ENCODE data around the gene GFI1. TPM values are rescaled to one million over a fixed set of nuclear protein-coding genes. Genes with fewer than 3 reads are reported as not detected.
A peak's percentile ranks its signal among the peaks of the same experiment; 100 is the strongest.
"Not testable (repeated sequence)": the region's sequence is repeated elsewhere in the genome, so short reads cannot be mapped to it uniquely, and the experiment has no call there.

The GFI1 gene
- total RNA-seq (10 to 100 TPM; 70.9 to 74.6 TPM), polyA plus RNA-seq (26.0 TPM)

- H3K4me3 ChIP-seq (ENCODE audit: low read length): peak within 1 kb of the TSS; percentile 94
- ChIA-PET CTCF (interaction anchor here (0.9 to 7.1 kb wide), 27 partner anchors 9 to 489 kb away, joined by 3 to 63 read pairs (median 5); no protein-coding TSS in a partner anchor), POLR2A (interaction anchor here (0.7 to 3.8 kb wide), 11 partner anchors 10 to 184 kb away, joined by 3 to 51 read pairs (median 7); no protein-coding TSS in a partner anchor)
- no peaks in the 10 kb centered on the region for H3K36me3 ChIP-seq (ENCODE audit: insufficient read depth, low read length)
- H3K4me1 ChIP-seq (ENCODE audit: insufficient read depth, low read length): peaks cover 25% of the 10 kb centered on the region
- H3K27me3 Mint-ChIP-seq: peaks cover 0 to 1% of the 10 kb centered on the region in 2 donors
- no peaks in the 10 kb centered on the region for H3K27me3 ChIP-seq (ENCODE audit: insufficient read depth, low read length, poor library complexity, severe bottlenecking)
- peak within 1 kb of the TSS; percentile 78 for H3K27ac ChIP-seq (ENCODE audit: low read depth, low read length)
- DNase-seq: peak; percentile 44 to 79 (median 50)
- H3K9me3 Mint-ChIP-seq: no peaks in the 10 kb centered on the region
- peaks cover 0 to 39% (median 0%) of the 10 kb centered on the region in 3 donors for H3K36me3 Mint-ChIP-seq
- peak within 1 kb of the TSS; percentile 88 to 98 (median 92) for H3K27ac Mint-ChIP-seq
- peak within 1 kb of the TSS; percentile 90 to 100 (median 93) for H3K4me3 Mint-ChIP-seq
- no peaks in the 10 kb centered on the region for H3K9me3 ChIP-seq (ENCODE audit: low read length)
- peaks cover 38 to 47% (median 47%) of the 10 kb centered on the region in 3 donors for H3K4me1 Mint-ChIP-seq
Measured at GRCh38 chr1:92486251-92487077, at the start of gene GFI1. TSS of gene GFI1 (minus strand) at chr1:92486925. CDS start at chr1:92483487, 3,438 bp downstream.

- DNase-seq; H3K27me3 Mint-ChIP-seq; POLR2A ChIA-PET; H3K9me3 Mint-ChIP-seq; H3K27me3 ChIP-seq (ENCODE audit: insufficient read depth, low read length, poor library complexity, severe bottlenecking); H3K4me3 ChIP-seq (ENCODE audit: low read length); H3K36me3 Mint-ChIP-seq; H3K9me3 ChIP-seq (ENCODE audit: low read length); H3K27ac ChIP-seq (ENCODE audit: low read depth, low read length); H3K36me3 ChIP-seq (ENCODE audit: insufficient read depth, low read length): not testable (repeated sequence)
- peak overlapping the region; percentile 2 to 84 (median 76) for H3K27ac Mint-ChIP-seq
- H3K4me3 Mint-ChIP-seq: peak overlapping the region in 5 of 7 donors; percentile 11 to 63 (median 39)
- CTCF ChIA-PET: interaction anchor here (1.6 kb wide), 1 partner anchor 47 kb away, joined by 4 read pairs; no protein-coding TSS in a partner anchor
- peaks cover 18% of the 10 kb centered on the region for H3K4me1 ChIP-seq (ENCODE audit: insufficient read depth, low read length)
- peaks cover 46 to 61% (median 57%) of the 10 kb centered on the region in 3 donors for H3K4me1 Mint-ChIP-seq
Measured at GRCh38 chr1:92532371-92532770, 45.6 kb upstream of the GFI1 start.

- peaks cover 43 to 58% (median 52%) of the 10 kb centered on the region in 3 donors for H3K4me1 Mint-ChIP-seq
- H3K9me3 ChIP-seq (ENCODE audit: low read length); H3K27me3 Mint-ChIP-seq; POLR2A ChIA-PET; H3K9me3 Mint-ChIP-seq; H3K27ac ChIP-seq (ENCODE audit: low read depth, low read length); H3K36me3 ChIP-seq (ENCODE audit: insufficient read depth, low read length); H3K36me3 Mint-ChIP-seq; DNase-seq; H3K27me3 ChIP-seq (ENCODE audit: insufficient read depth, low read length, poor library complexity, severe bottlenecking); H3K4me3 ChIP-seq (ENCODE audit: low read length): not testable (repeated sequence)
- CTCF ChIA-PET: interaction anchor here (1.6 kb wide), 1 partner anchor 47 kb away, joined by 4 read pairs; no protein-coding TSS in a partner anchor
- H3K4me1 ChIP-seq (ENCODE audit: insufficient read depth, low read length): peaks cover 13% of the 10 kb centered on the region
- H3K4me3 Mint-ChIP-seq: peak overlapping the region in 4 of 7 donors; percentile 19 to 63 (median 30)
- H3K27ac Mint-ChIP-seq: peak overlapping the region in 6 of 8 donors; percentile 2 to 84 (median 76)
Measured at GRCh38 chr1:92531939-92532338, 45.2 kb upstream of the GFI1 start.

DNA sequence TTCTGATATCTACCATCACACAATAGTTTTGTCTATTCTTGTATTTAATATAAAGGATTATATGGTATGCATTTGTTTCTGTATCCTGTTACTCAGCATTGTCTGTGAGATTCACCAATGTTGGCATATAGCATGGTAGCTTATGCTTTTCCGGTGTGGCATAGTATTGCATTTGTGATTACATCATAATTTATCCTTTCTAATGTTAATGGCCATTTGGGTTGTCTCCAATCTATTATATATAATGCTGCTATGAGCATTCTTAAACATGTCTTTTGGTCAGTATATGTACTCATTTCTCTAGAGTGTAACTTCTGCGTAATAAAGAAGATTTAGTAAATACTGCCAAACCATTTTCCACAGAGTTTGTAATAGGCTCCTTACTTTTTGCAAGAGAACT lies 40.9 kb upstream of the GFI1 start:
- Histone ChIP-seq H3K9me3 (ENCODE audit: low read length) (no peaks in the 10 kb centered on the region), H3K4me1 (ENCODE audit: insufficient read depth, low read length) (no peaks in the 10 kb centered on the region), H3K27ac (ENCODE audit: low read depth, low read length) (no peak overlapping the region), H3K4me3 (ENCODE audit: low read length) (no peak overlapping the region), H3K36me3 (ENCODE audit: insufficient read depth, low read length) (no peaks in the 10 kb centered on the region), H3K27me3 (ENCODE audit: insufficient read depth, low read length, poor library complexity, severe bottlenecking) (no peaks in the 10 kb centered on the region)
- Mint-ChIP-seq H3K9me3 (no peaks in the 10 kb centered on the region), H3K4me3 (no peak overlapping the region), H3K4me1 (peaks cover 19 to 23% (median 22%) of the 10 kb centered on the region in 3 donors), H3K27me3 (no peaks in the 10 kb centered on the region), H3K36me3 (peaks cover 0 to 5% (median 0%) of the 10 kb centered on the region in 3 donors), H3K27ac (no peak overlapping the region)
- DNase-seq: no peak
- ChIA-PET CTCF (no interaction called here), POLR2A (no interaction called here)

DNA sequence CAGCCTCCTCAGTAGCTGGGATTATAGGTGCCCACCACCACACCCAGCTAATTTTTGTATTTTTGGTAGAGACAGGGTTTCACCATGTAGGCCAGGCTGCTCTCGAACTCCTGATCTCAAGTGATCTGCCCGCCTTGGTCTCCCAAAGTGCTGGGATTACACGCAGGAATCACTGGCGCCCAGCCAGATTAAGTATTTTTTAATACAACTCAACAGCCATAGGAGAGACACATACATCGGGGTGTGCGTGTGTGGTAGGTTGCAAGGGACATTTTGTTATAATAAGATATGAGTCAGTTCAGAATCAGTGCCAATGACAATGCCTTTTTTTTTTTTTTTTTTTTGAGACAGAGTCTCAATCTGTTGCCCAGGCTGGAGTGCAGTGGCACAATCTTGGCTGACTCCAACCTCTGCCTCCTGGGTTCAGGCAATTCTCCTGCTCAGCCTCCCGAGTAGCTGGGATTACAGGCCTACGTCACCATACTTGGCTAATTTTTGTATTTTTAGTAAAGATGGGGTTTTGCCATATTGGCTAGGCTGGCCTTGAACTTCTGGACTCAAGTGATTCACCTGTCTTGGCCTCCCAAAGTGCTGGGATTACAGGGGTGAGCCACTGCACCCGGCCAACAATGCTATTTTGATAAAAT lies 38.3 kb upstream of the GFI1 start:
- H3K27me3 ChIP-seq (ENCODE audit: insufficient read depth, low read length, poor library complexity, severe bottlenecking); H3K27me3 Mint-ChIP-seq; H3K36me3 ChIP-seq (ENCODE audit: insufficient read depth, low read length); H3K27ac ChIP-seq (ENCODE audit: low read depth, low read length); H3K36me3 Mint-ChIP-seq; H3K4me3 Mint-ChIP-seq; DNase-seq; H3K4me3 ChIP-seq (ENCODE audit: low read length); POLR2A ChIA-PET; CTCF ChIA-PET; H3K4me1 Mint-ChIP-seq; H3K9me3 ChIP-seq (ENCODE audit: low read length); H3K4me1 ChIP-seq (ENCODE audit: insufficient read depth, low read length); H3K9me3 Mint-ChIP-seq: not testable (repeated sequence)
- H3K27ac Mint-ChIP-seq: peak overlapping the region in 1 of 8 donors; percentile 14

GRCh38 chr1:92519043-92519442 lies 32.3 kb upstream of the GFI1 start:
- CTCF ChIA-PET: no interaction called here
- Histone ChIP-seq H3K4me1 (ENCODE audit: insufficient read depth, low read length) (no peaks in the 10 kb centered on the region), H3K9me3 (ENCODE audit: low read length) (no peaks in the 10 kb centered on the region), H3K4me3 (ENCODE audit: low read length) (no peak overlapping the region), H3K36me3 (ENCODE audit: insufficient read depth, low read length) (no peaks in the 10 kb centered on the region), H3K27ac (ENCODE audit: low read depth, low read length) (no peak overlapping the region), H3K27me3 (ENCODE audit: insufficient read depth, low read length, poor library complexity, severe bottlenecking) (no peaks in the 10 kb centered on the region)
- Mint-ChIP-seq H3K36me3 (no peaks in the 10 kb centered on the region), H3K4me3 (no peak overlapping the region), H3K9me3 (no peaks in the 10 kb centered on the region), H3K4me1 (no peaks in the 10 kb centered on the region), H3K27me3 (peaks cover 0 to 1% of the 10 kb centered on the region in 2 donors), H3K27ac (peak overlapping the region in 1 of 8 donors; percentile 1)
- POLR2A ChIA-PET: no interaction called here
- no peak for DNase-seq

DNA sequence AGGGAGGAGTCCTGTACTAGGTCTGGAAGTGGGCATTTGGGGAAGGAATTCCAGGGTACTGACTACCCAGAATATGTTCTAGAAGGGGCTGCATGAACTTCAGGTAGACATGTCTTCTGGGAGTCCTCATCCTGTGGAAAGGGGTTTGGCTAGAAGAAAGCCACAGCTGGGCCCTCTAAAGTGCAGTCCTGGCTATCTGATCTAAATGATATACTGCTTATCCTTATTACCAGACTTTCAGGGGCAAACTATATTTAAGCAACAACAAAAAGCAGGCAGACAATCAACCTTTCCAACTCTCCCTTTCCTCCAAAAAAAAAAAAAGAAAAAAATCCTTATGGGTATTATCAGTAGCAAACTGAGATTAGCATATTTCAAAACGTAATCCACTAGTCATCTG lies 29.8 kb upstream of the GFI1 start:
- no peak for DNase-seq
- Mint-ChIP-seq H3K36me3 (peaks cover 0 to 3% (median 0%) of the 10 kb centered on the region in 3 donors), H3K27me3 (peaks cover 1 to 4% of the 10 kb centered on the region in 2 donors), H3K4me1 (no peaks in the 10 kb centered on the region), H3K4me3 (no peak overlapping the region), H3K9me3 (no peaks in the 10 kb centered on the region), H3K27ac (no peak overlapping the region)
- Histone ChIP-seq H3K4me3 (ENCODE audit: low read length) (no peak overlapping the region), H3K9me3 (ENCODE audit: low read length) (no peaks in the 10 kb centered on the region), H3K36me3 (ENCODE audit: insufficient read depth, low read length) (no peaks in the 10 kb centered on the region), H3K27ac (ENCODE audit: low read depth, low read length) (no peak overlapping the region), H3K4me1 (ENCODE audit: insufficient read depth, low read length) (no peaks in the 10 kb centered on the region), H3K27me3 (ENCODE audit: insufficient read depth, low read length, poor library complexity, severe bottlenecking) (no peaks in the 10 kb centered on the region)
- ChIA-PET POLR2A (no interaction called here), CTCF (no interaction called here)

- H3K27ac Mint-ChIP-seq: no peak overlapping the region
- H3K4me1 ChIP-seq (ENCODE audit: insufficient read depth, low read length): no peaks in the 10 kb centered on the region
- no peak overlapping the region for H3K4me3 ChIP-seq (ENCODE audit: low read length)
- no peak for DNase-seq
- no peak overlapping the region for H3K4me3 Mint-ChIP-seq
- H3K9me3 Mint-ChIP-seq: no peaks in the 10 kb centered on the region
- no peak overlapping the region for H3K27ac ChIP-seq (ENCODE audit: low read depth, low read length)
- no peaks in the 10 kb centered on the region for H3K9me3 ChIP-seq (ENCODE audit: low read length)
- peaks cover 1 to 4% of the 10 kb centered on the region in 2 donors for H3K27me3 Mint-ChIP-seq
- H3K27me3 ChIP-seq (ENCODE audit: insufficient read depth, low read length, poor library complexity, severe bottlenecking): no peaks in the 10 kb centered on the region
- H3K36me3 ChIP-seq (ENCODE audit: insufficient read depth, low read length): no peaks in the 10 kb centered on the region
- peaks cover 0 to 3% (median 0%) of the 10 kb centered on the region in 3 donors for H3K36me3 Mint-ChIP-seq
- no peaks in the 10 kb centered on the region for H3K4me1 Mint-ChIP-seq
- CTCF ChIA-PET: no interaction called here
- POLR2A ChIA-PET: no interaction called here
Measured at GRCh38 chr1:92515796-92516201, 29.1 kb upstream of the GFI1 start.
